Activated T-cell treated with anti-CD3 and anti-CD28 coated beads, Interleukin-2, amount 50 U/mL, for 24 hours (primary cell): ENCODE results near the gene NTM.
A peak's percentile ranks its signal among the peaks of the same experiment; 100 is the strongest.
"Not testable (repeated sequence)": the region's sequence is repeated elsewhere in the genome, so short reads cannot be mapped to it uniquely, and the experiment has no call there.

ENCODE experiments used
- DNase-seq: peaks from one replicate; pipeline ENCODE4 v3.0.0-alpha.2; 2020
- H3K27ac Mint-ChIP-seq: 2 replicates; pipeline ENCODE4 v1.8.0; 2020; ENCODE audit warnings: mild to moderate bottlenecking, mixed read lengths
- H3K27me3 Mint-ChIP-seq: 2 replicates; pipeline ENCODE4 v1.8.0; 2020; ENCODE audit warnings: mixed read lengths
- H3K36me3 Mint-ChIP-seq: 2 replicates; pipeline ENCODE4 v1.8.0; 2020; ENCODE audit warnings: low read depth, mixed read lengths
- H3K4me1 Mint-ChIP-seq: 2 replicates; pipeline ENCODE4 v1.8.0; 2020; ENCODE audit warnings: low read depth, mixed read lengths
- H3K4me3 Mint-ChIP-seq: 2 replicates; pipeline ENCODE4 v1.8.0; 2020; ENCODE audit warnings: mild to moderate bottlenecking, moderate library complexity, mixed read lengths
- H3K9me3 Mint-ChIP-seq: 2 replicates; pipeline ENCODE4 v1.8.0; 2020; ENCODE audit warnings: mixed read lengths

The NTM gene

GRCh38 chr11:131669401-131669780, 299.0 kb downstream of the NTM start:
- Mint-ChIP-seq H3K9me3 (no peaks in the 10 kb centered on the region), H3K4me3 (no peak overlapping the region), H3K27me3 (no peaks in the 10 kb centered on the region), H3K27ac (no peak overlapping the region), H3K36me3 (no peaks in the 10 kb centered on the region), H3K4me1 (peaks cover 6% of the 10 kb centered on the region)
- DNase-seq = no peak

DNA sequence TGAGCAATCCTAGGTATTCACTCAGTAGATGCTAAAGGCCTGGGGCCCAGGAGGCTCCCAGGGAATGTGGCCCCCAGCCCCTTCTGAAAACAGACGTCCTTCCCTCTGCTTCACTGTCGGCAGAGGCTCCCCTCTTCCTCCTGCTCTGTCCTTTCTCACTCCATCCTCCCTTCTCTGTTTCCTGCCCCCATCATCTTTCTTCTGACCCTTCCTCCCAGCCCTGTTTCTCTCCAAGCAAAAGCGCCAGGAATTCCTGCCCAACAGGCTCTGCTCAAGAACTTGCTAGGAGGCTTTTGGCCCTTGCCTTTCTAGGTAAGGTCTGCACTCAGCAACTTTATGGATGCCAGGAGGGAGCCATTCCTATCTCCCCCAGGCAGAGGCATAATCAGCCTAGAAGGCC, 300.5 kb downstream of the NTM start:
- Mint-ChIP-seq H3K27ac (no peak overlapping the region), H3K4me3 (no peak overlapping the region), H3K27me3 (no peaks in the 10 kb centered on the region), H3K9me3 (no peaks in the 10 kb centered on the region), H3K36me3 (no peaks in the 10 kb centered on the region), H3K4me1 (peaks cover 6% of the 10 kb centered on the region)
- no peak for DNase-seq

DNA sequence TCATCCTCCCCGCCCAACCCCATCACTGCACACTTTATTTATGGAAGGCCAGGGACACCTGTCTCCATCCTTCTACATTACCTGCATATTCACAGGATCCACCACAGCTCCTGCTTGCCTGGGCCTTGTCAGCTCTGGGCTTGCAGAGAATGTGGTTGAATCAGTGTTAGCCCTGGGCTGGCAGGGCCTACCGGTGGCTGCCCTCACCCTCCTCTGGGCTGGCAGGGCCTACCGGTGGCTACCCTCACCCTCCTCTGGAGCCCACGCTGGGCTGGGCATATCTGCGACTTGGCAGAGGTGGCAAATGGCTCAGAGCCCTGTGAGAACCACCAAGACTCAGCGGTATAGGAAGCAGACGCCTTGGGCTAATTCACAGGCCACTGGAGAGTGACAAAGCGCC, 300.9 kb downstream of the NTM start:
- Mint-ChIP-seq H3K27ac (no peak overlapping the region), H3K36me3 (no peaks in the 10 kb centered on the region), H3K9me3 (no peaks in the 10 kb centered on the region), H3K4me1 (peaks cover 6% of the 10 kb centered on the region), H3K27me3 (no peaks in the 10 kb centered on the region), H3K4me3 (no peak overlapping the region)
- no peak for DNase-seq

DNA sequence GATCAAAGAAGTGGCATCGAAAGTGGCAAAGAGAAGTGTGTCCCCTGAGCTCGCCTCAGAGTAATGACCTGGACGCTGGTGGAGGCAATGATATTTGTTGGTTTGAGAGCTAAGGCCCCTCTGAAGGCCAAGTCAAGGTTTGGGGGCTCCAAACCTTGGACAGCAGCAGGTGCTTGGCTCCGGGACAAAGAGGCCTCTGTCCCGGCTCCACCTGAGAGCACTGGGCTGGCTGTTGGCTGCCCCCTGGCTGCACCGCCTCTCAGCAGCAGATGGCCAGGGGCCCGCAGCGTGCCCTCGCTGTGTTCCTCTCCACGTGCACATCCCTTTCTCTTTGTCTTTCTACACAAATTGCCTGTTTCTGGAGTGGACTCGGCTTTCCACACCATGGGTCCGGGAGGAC, 301.3 kb downstream of the NTM start:
- Mint-ChIP-seq H3K4me1 (peaks cover 6% of the 10 kb centered on the region), H3K4me3 (no peak overlapping the region)

GRCh38 chr11:131672191-131672590, 301.8 kb downstream of the NTM start:
- peaks cover 6% of the 10 kb centered on the region for H3K4me1 Mint-ChIP-seq
- no peaks in the 10 kb centered on the region for H3K9me3 Mint-ChIP-seq
- no peaks in the 10 kb centered on the region for H3K27me3 Mint-ChIP-seq
- DNase-seq = no peak
- no peaks in the 10 kb centered on the region for H3K36me3 Mint-ChIP-seq
- H3K27ac Mint-ChIP-seq = no peak overlapping the region
- no peak overlapping the region for H3K4me3 Mint-ChIP-seq

More for the DNA sequence above, 301.3 kb downstream of the NTM start:
- Mint-ChIP-seq H3K27me3 (no peaks in the 10 kb centered on the region), H3K36me3 (no peaks in the 10 kb centered on the region), H3K27ac (no peak overlapping the region), H3K9me3 (no peaks in the 10 kb centered on the region)
- DNase-seq = no peak

DNA sequence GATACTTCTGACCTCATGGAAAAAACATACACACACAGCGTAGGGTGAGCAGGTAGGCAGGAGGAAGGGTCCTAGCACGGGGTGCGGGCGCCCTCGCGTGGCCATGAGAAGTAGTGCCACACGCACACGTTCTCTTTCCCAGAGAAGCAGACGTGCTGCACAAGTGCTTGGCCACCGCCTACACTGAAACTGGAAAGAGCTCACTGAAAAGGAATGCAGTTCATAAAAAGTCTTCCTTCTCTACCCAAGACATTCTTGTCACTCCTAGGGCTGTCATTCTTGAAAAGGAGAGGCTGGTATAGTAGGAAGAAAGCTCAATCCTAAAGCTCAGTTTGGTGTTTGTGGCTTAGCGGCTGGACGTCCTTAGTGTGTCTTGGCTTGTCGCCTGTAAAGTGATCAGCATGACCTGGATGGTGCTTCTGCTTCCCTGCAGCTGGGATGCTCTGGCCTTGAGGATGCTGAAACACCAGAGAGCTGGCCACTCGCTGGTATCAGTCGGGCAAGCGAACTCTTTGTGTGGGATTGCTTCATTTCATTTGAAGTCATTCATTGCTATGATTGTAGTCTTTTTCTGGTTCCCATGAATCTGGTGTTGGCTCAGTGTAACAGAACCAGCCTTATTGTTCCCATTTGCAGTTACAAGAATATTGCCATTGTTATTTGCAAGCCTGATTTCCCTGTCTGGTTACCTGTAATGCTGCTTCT, 303.8 kb downstream of the NTM start:
- no peaks in the 10 kb centered on the region for H3K27me3 Mint-ChIP-seq
- peak; percentile 53 for DNase-seq
- H3K9me3 Mint-ChIP-seq = no peaks in the 10 kb centered on the region
- no peak overlapping the region for H3K27ac Mint-ChIP-seq
- H3K36me3 Mint-ChIP-seq = no peaks in the 10 kb centered on the region
- H3K4me3 Mint-ChIP-seq = no peak overlapping the region
- no peaks in the 10 kb centered on the region for H3K4me1 Mint-ChIP-seq

DNA sequence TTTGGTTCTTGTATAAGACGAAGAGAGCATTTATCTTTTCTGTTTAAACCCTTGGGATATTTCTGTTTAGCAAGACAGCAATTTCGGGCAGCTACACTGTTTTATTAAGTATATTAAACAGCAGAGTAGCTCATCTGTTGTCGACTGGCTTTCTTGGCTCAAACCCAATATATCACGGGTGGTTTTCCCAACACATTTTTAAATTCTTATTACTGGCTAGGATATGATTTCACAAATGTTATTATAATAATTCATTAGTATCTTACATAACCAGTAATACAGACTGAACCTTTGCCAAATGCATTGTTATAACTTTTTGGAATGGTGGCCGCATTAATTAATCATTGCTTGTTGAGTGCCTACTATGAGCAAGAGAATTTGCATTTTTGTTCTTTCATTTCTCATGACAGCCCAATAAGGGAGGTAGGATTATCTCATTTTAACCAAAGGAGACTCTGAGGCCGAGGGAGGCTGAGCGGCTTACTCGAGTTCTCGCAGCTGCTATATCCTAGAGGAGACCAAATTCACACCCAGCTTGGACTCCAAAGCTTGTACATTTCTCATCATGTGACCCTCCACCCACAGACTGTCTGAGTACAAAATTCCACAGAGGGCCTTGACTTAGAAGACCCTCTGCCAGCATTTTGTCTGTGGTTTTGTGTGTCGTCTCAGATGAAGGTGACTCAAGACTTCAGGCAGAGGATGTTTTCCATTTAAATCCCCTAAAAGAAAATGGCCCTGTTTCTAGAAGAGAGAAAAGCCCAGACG, 304.9 kb downstream of the NTM start:
- no peaks in the 10 kb centered on the region for H3K9me3 Mint-ChIP-seq
- H3K27me3 Mint-ChIP-seq = no peaks in the 10 kb centered on the region
- DNase-seq = no peak

GRCh38 chr11:131677828-131678470, 307.5 kb downstream of the NTM start:
- DNase-seq = no peak
- no peaks in the 10 kb centered on the region for H3K36me3 Mint-ChIP-seq
- no peaks in the 10 kb centered on the region for H3K4me1 Mint-ChIP-seq
- no peak overlapping the region for H3K27ac Mint-ChIP-seq
- H3K27me3 Mint-ChIP-seq = no peaks in the 10 kb centered on the region
- no peak overlapping the region for H3K4me3 Mint-ChIP-seq
- no peaks in the 10 kb centered on the region for H3K9me3 Mint-ChIP-seq

More for the DNA sequence above, 304.9 kb downstream of the NTM start:
- H3K27ac Mint-ChIP-seq = no peak overlapping the region
- H3K36me3 Mint-ChIP-seq = no peaks in the 10 kb centered on the region
- H3K4me1 Mint-ChIP-seq = no peaks in the 10 kb centered on the region
- no peak overlapping the region for H3K4me3 Mint-ChIP-seq

DNA sequence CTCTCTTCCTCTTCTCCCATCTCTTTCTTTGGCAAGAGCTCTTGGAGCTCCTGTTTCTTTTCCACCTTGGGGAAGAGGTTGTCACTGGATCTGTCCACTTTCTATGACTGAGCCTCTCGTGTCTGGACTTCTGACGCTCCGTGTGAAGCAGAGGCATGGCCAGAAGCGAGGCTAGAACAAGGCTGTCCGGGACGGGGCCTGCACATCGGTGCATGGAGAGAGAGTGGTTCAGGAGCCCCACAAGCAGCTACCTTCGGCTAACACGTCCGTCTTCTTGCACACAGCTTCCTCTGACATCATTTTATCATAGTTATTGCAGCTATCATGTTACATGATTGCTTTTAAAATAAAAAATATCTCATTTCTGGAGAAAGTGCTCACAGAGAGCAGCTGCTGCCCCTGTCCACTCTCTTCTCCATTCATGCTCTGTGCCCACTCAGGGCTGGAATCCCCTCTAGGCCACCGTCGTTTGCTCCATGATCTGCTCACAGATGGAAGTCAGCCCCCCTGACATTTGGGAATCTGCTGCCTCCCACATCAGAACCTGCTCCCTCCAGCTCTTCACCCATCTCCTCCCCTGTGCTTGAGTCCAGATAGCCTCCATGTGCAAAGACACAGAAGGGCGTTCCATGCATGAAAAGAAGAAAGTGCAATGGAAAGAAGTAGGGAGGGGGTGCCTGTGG, 308.4 kb downstream of the NTM start:
- Mint-ChIP-seq H3K4me1 (no peaks in the 10 kb centered on the region), H3K27me3 (no peaks in the 10 kb centered on the region), H3K36me3 (no peaks in the 10 kb centered on the region), H3K9me3 (no peaks in the 10 kb centered on the region), H3K4me3 (no peak overlapping the region), H3K27ac (no peak overlapping the region)
- DNase-seq = no peak

GRCh38 chr11:131680448-131680847, 310.0 kb downstream of the NTM start:
- H3K27ac Mint-ChIP-seq, H3K4me1 Mint-ChIP-seq, H3K27me3 Mint-ChIP-seq, H3K36me3 Mint-ChIP-seq, H3K9me3 Mint-ChIP-seq, H3K4me3 Mint-ChIP-seq, DNase-seq: not testable (repeated sequence)

DNA sequence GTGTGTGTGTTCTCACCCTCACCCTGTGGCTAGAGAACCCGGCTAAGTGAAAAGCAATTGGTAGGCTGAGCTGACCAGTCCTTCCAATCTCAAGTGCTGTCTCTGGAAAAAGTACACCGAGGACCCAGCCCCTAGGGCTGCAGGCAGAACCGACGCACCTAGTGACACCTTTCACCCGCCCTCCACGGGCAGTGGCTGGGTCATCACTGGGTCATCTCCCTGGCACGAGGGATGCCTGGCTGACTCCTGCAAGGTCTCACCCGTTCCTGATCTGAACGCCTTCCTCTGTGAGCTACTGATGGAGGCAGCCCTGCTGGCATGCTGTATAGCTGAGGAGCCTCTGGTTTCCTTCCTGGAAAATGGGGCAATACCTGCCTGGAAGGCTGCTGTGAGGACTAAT, 311.5 kb downstream of the NTM start:
- H3K4me1 Mint-ChIP-seq = no peaks in the 10 kb centered on the region
- no peaks in the 10 kb centered on the region for H3K36me3 Mint-ChIP-seq
- H3K27ac Mint-ChIP-seq = no peak overlapping the region

DNA sequence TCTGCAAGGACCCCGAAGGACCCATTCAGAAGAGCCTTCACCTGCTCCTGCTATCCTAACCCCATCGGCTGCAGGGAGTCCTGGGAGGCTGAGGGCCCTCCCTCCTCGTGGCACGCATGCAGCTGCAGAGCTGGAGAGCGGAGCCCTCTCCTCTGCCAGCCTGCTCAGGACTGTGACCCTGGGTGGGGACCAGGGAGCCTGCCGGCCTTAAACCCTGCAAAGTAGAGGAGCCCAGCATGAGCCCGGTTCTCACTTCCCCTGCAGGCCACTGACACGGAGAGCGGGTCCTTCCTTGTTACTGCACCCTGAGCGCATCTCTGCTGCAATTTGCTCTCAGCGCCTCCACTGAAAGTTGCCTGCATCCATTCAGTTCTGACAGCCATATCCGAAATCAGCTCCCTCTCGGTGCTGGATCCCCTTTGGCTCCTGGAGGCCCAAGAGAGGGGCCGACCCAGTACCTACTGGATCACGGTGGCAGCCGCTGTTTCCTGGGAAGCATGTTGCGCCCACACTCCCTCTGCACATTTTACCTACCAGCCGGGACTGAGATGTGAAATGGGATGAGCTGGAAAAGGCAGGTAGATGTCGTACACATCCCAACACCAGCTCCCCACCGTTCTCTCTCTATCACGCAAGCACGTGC, 312.1 kb downstream of the NTM start:
- Mint-ChIP-seq H3K4me3 (no peak overlapping the region), H3K36me3 (no peaks in the 10 kb centered on the region), H3K27ac (no peak overlapping the region), H3K9me3 (no peaks in the 10 kb centered on the region), H3K4me1 (no peaks in the 10 kb centered on the region), H3K27me3 (peaks cover 11% of the 10 kb centered on the region)
- peak; percentile 3 for DNase-seq

More for the DNA sequence above, 311.5 kb downstream of the NTM start:
- peaks cover 9% of the 10 kb centered on the region for H3K27me3 Mint-ChIP-seq
- H3K4me3 Mint-ChIP-seq = no peak overlapping the region
- H3K9me3 Mint-ChIP-seq = no peaks in the 10 kb centered on the region
- no peak for DNase-seq

- H3K9me3 Mint-ChIP-seq = no peaks in the 10 kb centered on the region
- H3K4me3 Mint-ChIP-seq = no peak overlapping the region
- peaks cover 16% of the 10 kb centered on the region for H3K27me3 Mint-ChIP-seq
- DNase-seq = peak; percentile 17
- no peak overlapping the region for H3K27ac Mint-ChIP-seq
- no peaks in the 10 kb centered on the region for H3K36me3 Mint-ChIP-seq
- H3K4me1 Mint-ChIP-seq = no peaks in the 10 kb centered on the region
These were observed 312.7 kb downstream of the NTM start for GRCh38 chr11:131683131-131683530.

DNA sequence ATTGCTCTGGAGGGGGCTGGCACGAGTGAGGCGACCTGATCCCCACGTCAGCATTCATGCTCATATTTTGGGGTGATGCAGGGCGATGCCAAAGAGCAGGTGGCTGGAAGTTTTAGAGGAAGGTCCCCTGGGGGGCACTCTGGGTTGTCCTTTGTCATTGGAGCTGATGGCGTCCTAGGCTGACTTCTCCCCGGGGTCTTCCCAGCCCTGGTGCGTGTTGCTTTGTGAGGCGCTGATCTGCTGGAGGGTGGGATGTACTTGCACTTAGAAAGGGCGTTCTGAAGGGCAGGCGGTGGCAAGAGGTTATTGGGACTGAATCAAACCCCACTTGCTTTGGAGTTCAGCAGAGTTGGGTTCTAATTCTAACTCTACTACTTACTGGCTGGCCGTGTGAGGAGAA, 313.3 kb downstream of the NTM start:
- H3K27ac Mint-ChIP-seq = no peak overlapping the region
- DNase-seq = no peak
- H3K9me3 Mint-ChIP-seq = no peaks in the 10 kb centered on the region
- H3K36me3 Mint-ChIP-seq = no peaks in the 10 kb centered on the region
- H3K27me3 Mint-ChIP-seq = peaks cover 19% of the 10 kb centered on the region
- no peaks in the 10 kb centered on the region for H3K4me1 Mint-ChIP-seq
- H3K4me3 Mint-ChIP-seq = no peak overlapping the region
